GM23338 (cell line): Measurements from ENCODE around the gene POLR2F. TPM values are rescaled to one million over a fixed set of nuclear protein-coding genes. Genes with fewer than 3 reads are reported as not detected.

ENCODE experiments used
- ATAC-seq: fragments of 200-7000 bp; cut with Tn5 transposase; 3 replicates; pipeline ENCODE4 v1.9.1; 2020
- DNase-seq: peaks from one replicate; pipeline ENCODE4 v3.0.0-alpha.2; 2015; ENCODE audit warnings: low spot score
- H2AFZ ChIP-seq: fragments of 200-600 bp; sonication (generic); 2 replicates; pipeline ENCODE4 v1.8.0; 2016; ENCODE audit warnings: antibody characterized with exemption, mild to moderate bottlenecking, moderate library complexity
- H3F3A ChIP-seq: fragments of 200-600 bp; sonication (generic); replicated peaks from 2 replicates; pipeline ENCODE4 v1.8.0; 2017; ENCODE audit warnings: antibody characterized with exemption, mixed run types, low read depth
- H3K27ac ChIP-seq: fragments of 200-600 bp; sonication (generic); 2 replicates; pipeline ENCODE4 v1.6.1; 2016; ENCODE audit warnings: low read depth
- H3K27me3 ChIP-seq: fragments of 200-600 bp; sonication (generic); 2 replicates; pipeline ENCODE4 v1.8.0; 2016; ENCODE audit warnings: mild to moderate bottlenecking, mixed run types, moderate library complexity; ENCODE audit not compliant: insufficient read depth
- H3K36me3 ChIP-seq: fragments of 200-600 bp; sonication (generic); 2 replicates; pipeline ENCODE4 v1.8.0; 2016; ENCODE audit warnings: mild to moderate bottlenecking; ENCODE audit not compliant: insufficient read depth
- H3K4me1 ChIP-seq: fragments of 200-600 bp; sonication (generic); 2 replicates; pipeline ENCODE4 v1.8.0; 2016; ENCODE audit warnings: mild to moderate bottlenecking, moderate library complexity; ENCODE audit not compliant: insufficient read depth
- H3K4me2 ChIP-seq: fragments of 200-600 bp; sonication (generic); 2 replicates; pipeline ENCODE4 v1.7.1; 2017; ENCODE audit warnings: mixed run types
- H3K4me3 ChIP-seq: fragments of 200-600 bp; sonication (generic); 2 replicates; pipeline ENCODE4 v1.6.1; 2016; ENCODE audit warnings: mixed run types
- H3K79me2 ChIP-seq: fragments of 200-600 bp; sonication (generic); replicated peaks from 2 replicates; pipeline ENCODE4 v1.8.0; 2017; ENCODE audit warnings: mild to moderate bottlenecking; ENCODE audit not compliant: insufficient read depth
- H3K9me2 ChIP-seq: fragments of 200-600 bp; sonication (generic); 2 replicates; pipeline ENCODE4 v1.8.0; 2017; ENCODE audit not compliant: insufficient read depth
- H4K20me1 ChIP-seq: fragments of 200-600 bp; sonication (generic); replicated peaks from 2 replicates; pipeline ENCODE4 v1.8.0; 2017; ENCODE audit warnings: mild to moderate bottlenecking; ENCODE audit not compliant: insufficient read depth
- H3K27ac Mint-ChIP-seq: 2 replicates; pipeline ENCODE4 v1.8.0; 2020; ENCODE audit warnings: inconsistent platforms, mild to moderate bottlenecking, moderate library complexity, mixed read lengths
- H3K27me3 Mint-ChIP-seq: 3 replicates; pipeline ENCODE4 v1.8.0; 2022; ENCODE audit warnings: low read depth, mild to moderate bottlenecking, moderate library complexity, mixed read lengths, inconsistent platforms; ENCODE audit not compliant: insufficient read depth, poor library complexity
- H3K36me3 Mint-ChIP-seq: 3 replicates; pipeline ENCODE4 v1.8.0; 2021; ENCODE audit warnings: low read depth, mild to moderate bottlenecking, inconsistent platforms, moderate library complexity, mixed read lengths
- H3K4me1 Mint-ChIP-seq: 3 replicates; pipeline ENCODE4 v1.8.0; 2020; ENCODE audit warnings: mild to moderate bottlenecking, inconsistent platforms, mixed read lengths
- H3K4me3 Mint-ChIP-seq: 3 replicates; pipeline ENCODE4 v1.8.0; 2021; ENCODE audit warnings: moderate library complexity, mild to moderate bottlenecking, inconsistent platforms, mixed read lengths
- H3K9me3 Mint-ChIP-seq: 3 replicates; pipeline ENCODE4 v1.8.0; 2020; ENCODE audit warnings: moderate library complexity, mild to moderate bottlenecking, inconsistent platforms, mixed read lengths
- CREB1 ChIP-seq: fragments of 250-450 bp; sonication (Bioruptor Pico); IDR thresholded peaks from 2 replicates; pipeline ENCODE4 v1.5.0; 2020; ENCODE audit warnings: low read depth, mild to moderate bottlenecking, moderate library complexity
- EZH2 ChIP-seq: fragments of 200-600 bp; sonication (generic); IDR thresholded peaks from one replicate; pipeline ENCODE4 v1.8.0; 2017; ENCODE audit warnings: antibody characterized with exemption, mild to moderate bottlenecking, low read depth; ENCODE audit not compliant: unreplicated experiment
- EZH2phosphoT487 ChIP-seq: fragments of 200-600 bp; sonication (generic); IDR thresholded peaks from one replicate; pipeline ENCODE4 v1.8.1; 2018; ENCODE audit warnings: antibody characterized with exemption; ENCODE audit not compliant: unreplicated experiment
- JUNB ChIP-seq: IDR thresholded peaks from one replicate; pipeline ENCODE4 v1.6.1; 2016; ENCODE audit warnings: antibody characterized with exemption; ENCODE audit not compliant: unreplicated experiment
- NANOG ChIP-seq: IDR thresholded peaks from 2 replicates; pipeline ENCODE4 v1.6.1; 2016; ENCODE audit warnings: antibody characterized with exemption, borderline replicate concordance
- POLR2AphosphoS5 ChIP-seq: IDR thresholded peaks from 2 replicates; pipeline ENCODE4 v1.6.1; 2016; ENCODE audit warnings: antibody characterized with exemption, low read depth
- STAT1 ChIP-seq: IDR thresholded peaks from one replicate; pipeline ENCODE4 v1.6.1; 2016; ENCODE audit warnings: antibody characterized with exemption; ENCODE audit not compliant: unreplicated experiment
- ZNF114 ChIP-seq: fragments of 250-450 bp; sonication (Bioruptor Pico); IDR thresholded peaks from 2 replicates; pipeline ENCODE4 v1.5.0; 2020; ENCODE audit warnings: mild to moderate bottlenecking, moderate library complexity
- ZNF331 ChIP-seq: fragments of 250-450 bp; sonication (Bioruptor Pico); IDR thresholded peaks from 2 replicates; pipeline ENCODE4 v1.5.0; 2020; ENCODE audit warnings: low read depth, mild to moderate bottlenecking, moderate library complexity
- polyA plus RNA-seq: library from polyadenylated mRNA; unstranded; fragments of >200 nt; fragmentation: Nextera tagmentation; extraction: Ambion mirVana; gene quantifications from 2 replicates; pipeline ENCODE4 v1.2.1, GENCODE V29; 2016
- total RNA-seq: library from RNA; depleted of rRNA; stranded (reverse); fragments of >200 nt; shearing (Covaris generic); gene quantifications from 2 replicates; pipeline ENCODE4 v1.2.3, GENCODE V29; 2014
- TF ChIP-seq, protein P1 (sequence below): IDR thresholded peaks from 2 replicates; pipeline ENCODE4 v1.6.1; 2016; ENCODE audit warnings: antibody characterized with exemption
- TF ChIP-seq, protein P2 (sequence below), 2 experiments: fragments of 200-600 bp in 1 of 2; sonication (generic) in 1 of 2; conservative IDR thresholded peaks; 2 replicates each; pipeline versions ENCODE4 v1.5.1 to v1.6.1; 2016 to 2017; ENCODE audit warnings: antibody characterized with exemption in 2 of 2, low read depth in 2 of 2, mild to moderate bottlenecking in 2 of 2, moderate library complexity in 1 of 2
- TF ChIP-seq, protein P3 (sequence below): fragments of 250-450 bp; sonication (Bioruptor Pico); IDR thresholded peaks from 2 replicates; pipeline ENCODE4 v1.5.0; 2020; ENCODE audit warnings: mild to moderate bottlenecking, moderate library complexity
- TF ChIP-seq, protein P4 (sequence below): IDR thresholded peaks from one replicate; pipeline ENCODE4 v1.6.1; 2018; ENCODE audit warnings: antibody characterized with exemption; ENCODE audit not compliant: unreplicated experiment

The POLR2F gene
- total and polyA plus RNA-seq, 2 experiments from 2014 or later: 144 to 429 TPM

DNA sequence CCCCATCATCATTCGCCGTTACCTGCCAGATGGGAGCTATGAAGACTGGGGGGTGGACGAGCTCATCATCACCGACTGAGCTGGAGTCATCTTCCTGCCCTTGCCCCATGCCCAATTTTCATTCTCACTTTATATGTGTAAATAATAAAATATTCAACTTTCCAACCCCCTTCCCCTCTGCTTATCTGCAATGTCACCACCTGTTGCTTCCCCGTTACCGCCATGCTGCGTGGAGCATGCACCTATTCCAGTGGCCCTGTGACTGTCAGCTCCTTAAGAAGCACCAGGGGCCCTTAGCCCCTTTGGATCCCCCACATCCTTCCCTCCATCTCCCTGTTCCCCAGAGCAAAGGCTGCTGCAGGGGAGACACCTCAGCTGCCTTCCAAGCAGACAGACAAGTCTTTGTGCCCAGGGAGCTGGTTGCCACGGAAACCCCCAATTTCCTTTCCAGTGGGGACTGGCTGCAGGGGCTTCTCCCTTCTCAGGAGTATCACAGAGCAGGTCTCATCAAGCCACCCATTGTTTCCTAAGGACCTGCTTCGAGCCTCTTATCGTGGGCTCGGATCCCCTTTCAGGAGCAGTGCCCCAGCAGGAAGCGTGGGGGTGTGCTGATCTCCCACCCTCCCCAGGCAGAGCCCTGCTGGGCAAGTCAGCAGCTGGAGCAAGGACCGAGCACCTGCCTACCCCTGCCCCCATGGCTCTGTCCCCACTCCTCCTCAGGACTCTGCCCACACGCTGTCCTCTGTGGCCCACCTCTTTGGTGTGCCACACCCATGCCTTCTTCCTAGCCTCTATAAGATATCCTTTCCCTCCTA is 14.3 kb downstream of the POLR2F start:
- H4K20me1 ChIP-seq: peaks cover 23% of the 10 kb centered on the region
- H3K9me2 ChIP-seq: no peaks in the 10 kb centered on the region
- Mint-ChIP-seq H3K27me3 (peaks cover 18% of the 10 kb centered on the region), H3K27ac (no peak overlapping the region), H3K4me1 (peaks cover 37% of the 10 kb centered on the region), H3K9me3 (no peaks in the 10 kb centered on the region; the same call in 2 of the 3 replicates), H3K36me3 (peaks cover 41% of the 10 kb centered on the region), H3K4me3 (no peak overlapping the region; the same call in 2 of the 3 replicates)
- H3K4me1 ChIP-seq: peaks cover 17% of the 10 kb centered on the region
- H3K79me2 ChIP-seq: peaks cover 5% of the 10 kb centered on the region; the same call in 1 of the 2 replicates
- H3K27ac ChIP-seq: no peak overlapping the region
- H3K27me3 ChIP-seq: no peaks in the 10 kb centered on the region
- no peak for ATAC-seq
- no peak overlapping the region for H3K4me3 ChIP-seq
- H3K4me2 ChIP-seq: no peak overlapping the region
- peaks cover 9% of the 10 kb centered on the region; the same call in 1 of the 2 replicates for H3F3A ChIP-seq
- DNase-seq: no peak
- no peak for TF ChIP-seq ZNF114 (CRISPR knock-in tag)
- TF ChIP-seq EZH2phosphoT487: no peak
- no peak for TF ChIP-seq EZH2
- TF ChIP-seq, protein P1, sequence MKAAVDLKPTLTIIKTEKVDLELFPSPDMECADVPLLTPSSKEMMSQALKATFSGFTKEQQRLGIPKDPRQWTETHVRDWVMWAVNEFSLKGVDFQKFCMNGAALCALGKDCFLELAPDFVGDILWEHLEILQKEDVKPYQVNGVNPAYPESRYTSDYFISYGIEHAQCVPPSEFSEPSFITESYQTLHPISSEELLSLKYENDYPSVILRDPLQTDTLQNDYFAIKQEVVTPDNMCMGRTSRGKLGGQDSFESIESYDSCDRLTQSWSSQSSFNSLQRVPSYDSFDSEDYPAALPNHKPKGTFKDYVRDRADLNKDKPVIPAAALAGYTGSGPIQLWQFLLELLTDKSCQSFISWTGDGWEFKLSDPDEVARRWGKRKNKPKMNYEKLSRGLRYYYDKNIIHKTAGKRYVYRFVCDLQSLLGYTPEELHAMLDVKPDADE: no peak
- no peak for TF ChIP-seq JUNB
- no peak for TF ChIP-seq NANOG
- TF ChIP-seq, protein P2, sequence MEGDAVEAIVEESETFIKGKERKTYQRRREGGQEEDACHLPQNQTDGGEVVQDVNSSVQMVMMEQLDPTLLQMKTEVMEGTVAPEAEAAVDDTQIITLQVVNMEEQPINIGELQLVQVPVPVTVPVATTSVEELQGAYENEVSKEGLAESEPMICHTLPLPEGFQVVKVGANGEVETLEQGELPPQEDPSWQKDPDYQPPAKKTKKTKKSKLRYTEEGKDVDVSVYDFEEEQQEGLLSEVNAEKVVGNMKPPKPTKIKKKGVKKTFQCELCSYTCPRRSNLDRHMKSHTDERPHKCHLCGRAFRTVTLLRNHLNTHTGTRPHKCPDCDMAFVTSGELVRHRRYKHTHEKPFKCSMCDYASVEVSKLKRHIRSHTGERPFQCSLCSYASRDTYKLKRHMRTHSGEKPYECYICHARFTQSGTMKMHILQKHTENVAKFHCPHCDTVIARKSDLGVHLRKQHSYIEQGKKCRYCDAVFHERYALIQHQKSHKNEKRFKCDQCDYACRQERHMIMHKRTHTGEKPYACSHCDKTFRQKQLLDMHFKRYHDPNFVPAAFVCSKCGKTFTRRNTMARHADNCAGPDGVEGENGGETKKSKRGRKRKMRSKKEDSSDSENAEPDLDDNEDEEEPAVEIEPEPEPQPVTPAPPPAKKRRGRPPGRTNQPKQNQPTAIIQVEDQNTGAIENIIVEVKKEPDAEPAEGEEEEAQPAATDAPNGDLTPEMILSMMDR (conservative IDR thresholded peaks at IDR 0.05; ENCODE audit: low read depth in 2 of 2): no peak
- no peak for TF ChIP-seq STAT1
- TF ChIP-seq, protein P3, sequence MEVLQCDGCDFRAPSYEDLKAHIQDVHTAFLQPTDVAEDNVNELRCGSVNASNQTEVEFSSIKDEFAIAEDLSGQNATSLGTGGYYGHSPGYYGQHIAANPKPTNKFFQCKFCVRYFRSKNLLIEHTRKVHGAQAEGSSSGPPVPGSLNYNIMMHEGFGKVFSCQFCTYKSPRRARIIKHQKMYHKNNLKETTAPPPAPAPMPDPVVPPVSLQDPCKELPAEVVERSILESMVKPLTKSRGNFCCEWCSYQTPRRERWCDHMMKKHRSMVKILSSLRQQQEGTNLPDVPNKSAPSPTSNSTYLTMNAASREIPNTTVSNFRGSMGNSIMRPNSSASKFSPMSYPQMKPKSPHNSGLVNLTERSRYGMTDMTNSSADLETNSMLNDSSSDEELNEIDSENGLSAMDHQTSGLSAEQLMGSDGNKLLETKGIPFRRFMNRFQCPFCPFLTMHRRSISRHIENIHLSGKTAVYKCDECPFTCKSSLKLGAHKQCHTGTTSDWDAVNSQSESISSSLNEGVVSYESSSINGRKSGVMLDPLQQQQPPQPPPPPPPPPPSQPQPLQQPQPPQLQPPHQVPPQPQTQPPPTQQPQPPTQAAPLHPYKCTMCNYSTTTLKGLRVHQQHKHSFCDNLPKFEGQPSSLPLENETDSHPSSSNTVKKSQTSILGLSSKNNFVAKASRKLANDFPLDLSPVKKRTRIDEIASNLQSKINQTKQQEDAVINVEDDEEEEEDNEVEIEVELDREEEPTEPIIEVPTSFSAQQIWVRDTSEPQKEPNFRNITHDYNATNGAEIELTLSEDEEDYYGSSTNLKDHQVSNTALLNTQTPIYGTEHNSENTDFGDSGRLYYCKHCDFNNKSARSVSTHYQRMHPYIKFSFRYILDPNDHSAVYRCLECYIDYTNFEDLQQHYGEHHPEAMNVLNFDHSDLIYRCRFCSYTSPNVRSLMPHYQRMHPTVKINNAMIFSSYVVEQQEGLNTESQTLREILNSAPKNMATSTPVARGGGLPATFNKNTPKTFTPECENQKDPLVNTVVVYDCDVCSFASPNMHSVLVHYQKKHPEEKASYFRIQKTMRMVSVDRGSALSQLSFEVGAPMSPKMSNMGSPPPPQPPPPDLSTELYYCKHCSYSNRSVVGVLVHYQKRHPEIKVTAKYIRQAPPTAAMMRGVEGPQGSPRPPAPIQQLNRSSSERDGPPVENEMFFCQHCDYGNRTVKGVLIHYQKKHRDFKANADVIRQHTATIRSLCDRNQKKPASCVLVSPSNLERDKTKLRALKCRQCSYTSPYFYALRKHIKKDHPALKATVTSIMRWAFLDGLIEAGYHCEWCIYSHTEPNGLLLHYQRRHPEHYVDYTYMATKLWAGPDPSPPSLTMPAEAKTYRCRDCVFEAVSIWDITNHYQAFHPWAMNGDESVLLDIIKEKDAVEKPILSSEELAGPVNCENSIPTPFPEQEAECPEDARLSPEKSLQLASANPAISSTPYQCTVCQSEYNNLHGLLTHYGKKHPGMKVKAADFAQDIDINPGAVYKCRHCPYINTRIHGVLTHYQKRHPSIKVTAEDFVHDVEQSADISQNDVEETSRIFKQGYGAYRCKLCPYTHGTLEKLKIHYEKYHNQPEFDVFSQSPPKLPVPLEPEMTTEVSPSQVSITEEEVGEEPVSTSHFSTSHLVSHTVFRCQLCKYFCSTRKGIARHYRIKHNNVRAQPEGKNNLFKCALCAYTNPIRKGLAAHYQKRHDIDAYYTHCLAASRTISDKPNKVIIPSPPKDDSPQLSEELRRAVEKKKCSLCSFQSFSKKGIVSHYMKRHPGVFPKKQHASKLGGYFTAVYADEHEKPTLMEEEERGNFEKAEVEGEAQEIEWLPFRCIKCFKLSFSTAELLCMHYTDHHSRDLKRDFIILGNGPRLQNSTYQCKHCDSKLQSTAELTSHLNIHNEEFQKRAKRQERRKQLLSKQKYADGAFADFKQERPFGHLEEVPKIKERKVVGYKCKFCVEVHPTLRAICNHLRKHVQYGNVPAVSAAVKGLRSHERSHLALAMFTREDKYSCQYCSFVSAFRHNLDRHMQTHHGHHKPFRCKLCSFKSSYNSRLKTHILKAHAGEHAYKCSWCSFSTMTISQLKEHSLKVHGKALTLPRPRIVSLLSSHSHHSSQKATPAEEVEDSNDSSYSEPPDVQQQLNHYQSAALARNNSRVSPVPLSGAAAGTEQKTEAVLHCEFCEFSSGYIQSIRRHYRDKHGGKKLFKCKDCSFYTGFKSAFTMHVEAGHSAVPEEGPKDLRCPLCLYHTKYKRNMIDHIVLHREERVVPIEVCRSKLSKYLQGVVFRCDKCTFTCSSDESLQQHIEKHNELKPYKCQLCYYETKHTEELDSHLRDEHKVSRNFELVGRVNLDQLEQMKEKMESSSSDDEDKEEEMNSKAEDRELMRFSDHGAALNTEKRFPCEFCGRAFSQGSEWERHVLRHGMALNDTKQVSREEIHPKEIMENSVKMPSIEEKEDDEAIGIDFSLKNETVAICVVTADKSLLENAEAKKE (CRISPR knock-in tag): no peak
- no peak for TF ChIP-seq CREB1 (CRISPR knock-in tag)
- TF ChIP-seq POLR2AphosphoS5: no peak
- TF ChIP-seq ZNF331 (CRISPR knock-in tag): no peak
- TF ChIP-seq, protein P4, sequence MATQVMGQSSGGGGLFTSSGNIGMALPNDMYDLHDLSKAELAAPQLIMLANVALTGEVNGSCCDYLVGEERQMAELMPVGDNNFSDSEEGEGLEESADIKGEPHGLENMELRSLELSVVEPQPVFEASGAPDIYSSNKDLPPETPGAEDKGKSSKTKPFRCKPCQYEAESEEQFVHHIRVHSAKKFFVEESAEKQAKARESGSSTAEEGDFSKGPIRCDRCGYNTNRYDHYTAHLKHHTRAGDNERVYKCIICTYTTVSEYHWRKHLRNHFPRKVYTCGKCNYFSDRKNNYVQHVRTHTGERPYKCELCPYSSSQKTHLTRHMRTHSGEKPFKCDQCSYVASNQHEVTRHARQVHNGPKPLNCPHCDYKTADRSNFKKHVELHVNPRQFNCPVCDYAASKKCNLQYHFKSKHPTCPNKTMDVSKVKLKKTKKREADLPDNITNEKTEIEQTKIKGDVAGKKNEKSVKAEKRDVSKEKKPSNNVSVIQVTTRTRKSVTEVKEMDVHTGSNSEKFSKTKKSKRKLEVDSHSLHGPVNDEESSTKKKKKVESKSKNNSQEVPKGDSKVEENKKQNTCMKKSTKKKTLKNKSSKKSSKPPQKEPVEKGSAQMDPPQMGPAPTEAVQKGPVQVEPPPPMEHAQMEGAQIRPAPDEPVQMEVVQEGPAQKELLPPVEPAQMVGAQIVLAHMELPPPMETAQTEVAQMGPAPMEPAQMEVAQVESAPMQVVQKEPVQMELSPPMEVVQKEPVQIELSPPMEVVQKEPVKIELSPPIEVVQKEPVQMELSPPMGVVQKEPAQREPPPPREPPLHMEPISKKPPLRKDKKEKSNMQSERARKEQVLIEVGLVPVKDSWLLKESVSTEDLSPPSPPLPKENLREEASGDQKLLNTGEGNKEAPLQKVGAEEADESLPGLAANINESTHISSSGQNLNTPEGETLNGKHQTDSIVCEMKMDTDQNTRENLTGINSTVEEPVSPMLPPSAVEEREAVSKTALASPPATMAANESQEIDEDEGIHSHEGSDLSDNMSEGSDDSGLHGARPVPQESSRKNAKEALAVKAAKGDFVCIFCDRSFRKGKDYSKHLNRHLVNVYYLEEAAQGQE: no peak
- no peak overlapping the region for H2AFZ ChIP-seq
- H3K36me3 ChIP-seq: peaks cover 3% of the 10 kb centered on the region; the same call in 1 of the 2 replicates
